DND-41 (cell line): ENCODE results near the gene ARSA.

Experiments used
- ATAC-seq: fragments of 200-7000 bp; cut with Tn5 transposase; 3 replicates; pipeline ENCODE4 v1.9.1; 2021; ENCODE audit warnings: low read depth; ENCODE audit not compliant: insufficient read depth
- DNase-seq: peaks from one replicate; pipeline ENCODE4 v3.0.0-alpha.2; 2020
- H2AFZ ChIP-seq: 2 replicates; pipeline ENCODE4 v1.6.0; 2012; ENCODE audit warnings: low read depth, low read length
- H3K27ac ChIP-seq: 2 replicates; pipeline ENCODE4 v1.5.1; 2012; ENCODE audit warnings: low read length, inconsistent platforms
- H3K27me3 ChIP-seq: fragments of 200-600 bp; sonication (generic); 2 replicates; pipeline ENCODE4 v1.6.0; 2012; ENCODE audit warnings: low read length, mild to moderate bottlenecking, inconsistent platforms; ENCODE audit not compliant: insufficient read depth, poor library complexity
- H3K36me3 ChIP-seq: 2 replicates; pipeline ENCODE4 v1.5.1; 2012; ENCODE audit warnings: low read length, inconsistent platforms; ENCODE audit not compliant: insufficient read depth
- H3K4me1 ChIP-seq: 2 replicates; pipeline ENCODE4 v1.5.1; 2012; ENCODE audit warnings: mild to moderate bottlenecking, low read length; ENCODE audit not compliant: insufficient read depth
- H3K4me2 ChIP-seq: 2 replicates; pipeline ENCODE4 v1.6.0; 2012; ENCODE audit warnings: mild to moderate bottlenecking, moderate library complexity, low read length, inconsistent platforms; ENCODE audit not compliant: insufficient read depth
- H3K4me3 ChIP-seq, 2 experiments: fragments of 200-600 bp in 1 of 2; shearing (Covaris generic) in 1 of 2; 2 replicates each; pipeline ENCODE4 v1.5.1; 2012 to 2016; ENCODE audit warnings: inconsistent platforms in 2 of 2, low read length in 2 of 2, mild to moderate bottlenecking in 2 of 2, low read depth in 1 of 2, moderate library complexity in 1 of 2
- H3K79me2 ChIP-seq: 2 replicates; pipeline ENCODE4 v1.6.0; 2012; ENCODE audit warnings: low read length, inconsistent platforms; ENCODE audit not compliant: insufficient read depth
- H3K9ac ChIP-seq: 2 replicates; pipeline ENCODE4 v1.6.0; 2012; ENCODE audit warnings: low read depth, mild to moderate bottlenecking, inconsistent platforms, low read length, moderate library complexity
- H3K9me3 ChIP-seq: 2 replicates; pipeline ENCODE4 v1.5.1; 2012; ENCODE audit warnings: low read length, moderate library complexity, mild to moderate bottlenecking, inconsistent platforms; ENCODE audit not compliant: insufficient read depth, severe bottlenecking
- H4K20me1 ChIP-seq: 2 replicates; pipeline ENCODE4 v1.6.0; 2012; ENCODE audit warnings: low read length; ENCODE audit not compliant: insufficient read depth
- CTCF ChIP-seq: IDR thresholded peaks from 2 replicates; pipeline ENCODE4 v1.5.1; 2012; ENCODE audit warnings: borderline replicate concordance, low read length, moderate library complexity, mild to moderate bottlenecking; ENCODE audit not compliant: poor library complexity, severe bottlenecking; ENCODE audit errors: extremely low read depth
- EZH2 ChIP-seq: IDR thresholded peaks from 3 replicates; pipeline ENCODE4 v1.6.1; 2012; ENCODE audit warnings: borderline replicate concordance, low read depth, mild to moderate bottlenecking, moderate library complexity, low read length, inconsistent platforms; ENCODE audit not compliant: severe bottlenecking

Gene ARSA

GRCh38 chr22:50579752-50580151 is 48.2 kb downstream of the ARSA start:
- peaks cover 30% of the 10 kb centered on the region for H3K4me1 ChIP-seq
- H2AFZ ChIP-seq: no peak overlapping the region
- H3K4me3 ChIP-seq: no peak overlapping the region
- peaks cover 20% of the 10 kb centered on the region; the same call in 1 of the 2 replicates for H4K20me1 ChIP-seq
- peaks cover 61% of the 10 kb centered on the region for H3K36me3 ChIP-seq
- no peaks in the 10 kb centered on the region for H3K27me3 ChIP-seq
- TF ChIP-seq CTCF: no peak
- no peak for TF ChIP-seq EZH2
- no peak overlapping the region for H3K4me2 ChIP-seq
- H3K9ac ChIP-seq: 0 out of 2 replicates have a peak overlapping the region, but pooled peaks have one; percentile 16
- H3K9me3 ChIP-seq: no peaks in the 10 kb centered on the region
- DNase-seq (no peak), ATAC-seq (no peak)
- peaks cover 24% of the 10 kb centered on the region for H3K79me2 ChIP-seq
- no peak overlapping the region for H3K27ac ChIP-seq

- Histone ChIP-seq H2AFZ (no peak overlapping the region), H3K4me3 (no peak overlapping the region), H3K9ac (no peak overlapping the region), H3K36me3 (peaks cover 70% of the 10 kb centered on the region), H4K20me1 (peaks cover 20% of the 10 kb centered on the region; the same call in 1 of the 2 replicates), H3K4me1 (peaks cover 28% of the 10 kb centered on the region), H3K9me3 (no peaks in the 10 kb centered on the region), H3K27me3 (no peaks in the 10 kb centered on the region), H3K27ac (no peak overlapping the region), H3K79me2 (peaks cover 23% of the 10 kb centered on the region), H3K4me2 (no peak overlapping the region)
- no peak for DNase-seq
- no peak for ATAC-seq
- TF ChIP-seq CTCF: no peak
- no peak for TF ChIP-seq EZH2
Measured at GRCh38 chr22:50578776-50579310, 49.1 kb downstream of the ARSA start.

- DNase-seq: no peak
- Histone ChIP-seq H3K4me1 (peaks cover 23% of the 10 kb centered on the region), H2AFZ (no peak within 1 kb of the TSS), H3K27ac (no peak within 1 kb of the TSS), H3K4me2 (no peak within 1 kb of the TSS), H3K36me3 (peaks cover 76% of the 10 kb centered on the region), H3K4me3 (no peak within 1 kb of the TSS), H3K9me3 (no peaks in the 10 kb centered on the region), H3K27me3 (no peaks in the 10 kb centered on the region), H3K9ac (no peak within 1 kb of the TSS), H3K79me2 (peaks cover 16% of the 10 kb centered on the region), H4K20me1 (peaks cover 16% of the 10 kb centered on the region)
- TF ChIP-seq EZH2 (no peak), CTCF (no peak)
- no peak for ATAC-seq
Measured at GRCh38 chr22:50577987-50578775, 49.8 kb downstream of the ARSA start, which contains the start of gene CPT1B. CPT1B (minus strand) TSS chr22:50578427; CDS start chr22:50577915, 512 bp downstream.
